Liver (tissue), 9 donors: ENCODE data around the gene AZGP1. TPM values are rescaled to one million over a fixed set of nuclear protein-coding genes. Genes with fewer than 3 reads are reported as not detected.
"Not testable (repeated sequence)": the region's sequence is repeated elsewhere in the genome, so short reads cannot be mapped to it uniquely, and the experiment has no call there.

Experiments
- DNase-seq: peaks from one replicate; pipeline ENCODE4 v3.0.0-alpha.2; 2017; ENCODE audit warnings: low spot score
- H3K27ac ChIP-seq, 2 donors: one replicate each; pipeline ENCODE4 v1.7.0; 2013; ENCODE audit warnings: inconsistent platforms in 2 of 2, low read length in 2 of 2, control low read depth in 1 of 2, low read depth in 1 of 2, mild to moderate bottlenecking in 1 of 2
- H3K27me3 ChIP-seq, 4 donors: one replicate each; pipeline versions ENCODE4 v1.6.1 to v1.7.0; 2013; ENCODE audit warnings: low read length in 3 of 4, inconsistent platforms in 1 of 4, mild to moderate bottlenecking in 1 of 4, moderate library complexity in 1 of 4; ENCODE audit not compliant: control insufficient read depth in 4 of 4, insufficient read depth in 4 of 4
- H3K36me3 ChIP-seq, 4 donors: one replicate each; pipeline versions ENCODE4 v1.6.1 to v1.7.0; 2013; ENCODE audit warnings: low read length in 3 of 4, mild to moderate bottlenecking in 3 of 4, low read depth in 1 of 4, moderate library complexity in 1 of 4; ENCODE audit not compliant: control insufficient read depth in 4 of 4, insufficient read depth in 3 of 4
- H3K4me1 ChIP-seq, 4 donors: one replicate each; pipeline versions ENCODE4 v1.6.1 to v1.7.0; 2013; ENCODE audit warnings: low read length in 3 of 4, mild to moderate bottlenecking in 3 of 4, moderate library complexity in 1 of 4; ENCODE audit not compliant: control insufficient read depth in 4 of 4, insufficient read depth in 4 of 4
- H3K4me3 ChIP-seq, 3 donors: one replicate each; pipeline versions ENCODE4 v1.6.1 to v1.7.0; 2013; ENCODE audit warnings: low read length in 3 of 3, control low read depth in 1 of 3, low read depth in 1 of 3, mild to moderate bottlenecking in 1 of 3
- H3K9ac ChIP-seq, 2 donors: one replicate each; pipeline ENCODE4 v1.7.0; 2013; ENCODE audit warnings: low read length in 2 of 2, mild to moderate bottlenecking in 2 of 2, moderate library complexity in 2 of 2, control low read depth in 1 of 2, low read depth in 1 of 2
- H3K9me3 ChIP-seq, 4 donors: one replicate each; pipeline versions ENCODE4 v1.6.1 to v1.7.0; 2013; ENCODE audit warnings: low read length in 3 of 4; ENCODE audit not compliant: control insufficient read depth in 4 of 4
- EGR1 ChIP-seq, 2 donors: IDR thresholded peaks; 2 replicates each; pipeline ENCODE4 v1.6.1; 2016 to 2018; ENCODE audit warnings: antibody characterized with exemption in 2 of 2, low read depth in 2 of 2
- FOXA1 ChIP-seq: IDR thresholded peaks from 2 replicates; pipeline ENCODE4 v1.6.1; 2016; ENCODE audit warnings: antibody characterized with exemption
- FOXA2 ChIP-seq: IDR thresholded peaks from 2 replicates; pipeline ENCODE4 v1.6.1; 2016; ENCODE audit warnings: antibody characterized with exemption
- GABPA ChIP-seq, 2 donors: IDR thresholded peaks in 1 of 2; conservative IDR thresholded peaks in 1 of 2; 2 replicates each; pipeline ENCODE4 v1.6.1; 2016; ENCODE audit warnings: antibody characterized with exemption in 2 of 2, mild to moderate bottlenecking in 1 of 2, moderate library complexity in 1 of 2
- HNF4A ChIP-seq, 2 donors: conservative IDR thresholded peaks; 2 replicates each; pipeline ENCODE4 v1.6.1; 2016; ENCODE audit warnings: antibody characterized with exemption in 2 of 2, mild to moderate bottlenecking in 2 of 2
- HNF4G ChIP-seq: IDR thresholded peaks from 2 replicates; pipeline ENCODE4 v1.6.1; 2016; ENCODE audit warnings: antibody characterized with exemption
- JUND ChIP-seq, 2 donors: IDR thresholded peaks; 2 replicates each; pipeline ENCODE4 v1.6.1; 2016; ENCODE audit warnings: antibody characterized with exemption in 2 of 2
- NR2F2 ChIP-seq: IDR thresholded peaks from 2 replicates; pipeline ENCODE4 v1.6.1; 2016; ENCODE audit warnings: antibody characterized with exemption
- RAD21 ChIP-seq, 2 donors: IDR thresholded peaks; 2 replicates each; pipeline ENCODE4 v1.6.1; 2016; ENCODE audit warnings: antibody characterized with exemption in 2 of 2, mild to moderate bottlenecking in 2 of 2
- RXRA ChIP-seq, 2 donors: IDR thresholded peaks; 2 replicates each; pipeline ENCODE4 v1.6.1; 2017 to 2018; ENCODE audit warnings: antibody characterized with exemption in 2 of 2, mild to moderate bottlenecking in 1 of 2
- SP1 ChIP-seq: IDR thresholded peaks from 2 replicates; pipeline ENCODE4 v1.6.1; 2018; ENCODE audit warnings: antibody characterized with exemption, mild to moderate bottlenecking
- TAF1 ChIP-seq: conservative IDR thresholded peaks from 2 replicates; pipeline ENCODE4 v1.6.1; 2016; ENCODE audit warnings: antibody characterized with exemption, mild to moderate bottlenecking
- YY1 ChIP-seq: IDR thresholded peaks from 2 replicates; pipeline ENCODE4 v1.6.1; 2016; ENCODE audit warnings: antibody characterized with exemption, mild to moderate bottlenecking
- WGBS: extraction: QIAGEN DNeasy Blood & Tissue Kit; methylation state at CpG from one replicate; pipeline ENCODE4 v1.1.7; 2013; 5-methylcytosine and 5-hydroxymethylcytosine counted together
- polyA plus RNA-seq, 2 donors: library from polyadenylated mRNA; stranded (reverse) in 1 of 2; unstranded in 1 of 2; fragments of 200-250 nt in 1 of 2; fragments of >200 nt in 1 of 2; fragmentation: Nextera tagmentation in 1 of 2; extraction: Ambion mirVana in 1 of 2; gene quantifications; one replicate each; pipeline versions ENCODE4 v1.2.1 to v1.2.3, GENCODE V29; 2013 to 2015
- total RNA-seq, 2 donors: library from RNA; depleted of rRNA; stranded (reverse); fragments of >200 nt; gene quantifications; one replicate each; pipeline ENCODE4 v1.2.3, GENCODE V29; 2014
- TF ChIP-seq, protein P1 (sequence below): IDR thresholded peaks from 2 replicates; pipeline ENCODE4 v1.6.1; 2016; ENCODE audit warnings: antibody characterized with exemption
- TF ChIP-seq, protein P2 (sequence below): IDR thresholded peaks from 2 replicates; pipeline ENCODE4 v1.6.1; 2016; ENCODE audit warnings: antibody characterized with exemption
- TF ChIP-seq, protein P3 (sequence below): IDR thresholded peaks from 2 replicates; pipeline ENCODE4 v1.6.1; 2016; ENCODE audit warnings: antibody characterized with exemption, mild to moderate bottlenecking
- TF ChIP-seq, protein P4 (sequence below): IDR thresholded peaks from 2 replicates; pipeline ENCODE4 v1.6.1; 2016; ENCODE audit warnings: antibody characterized with exemption
- TF ChIP-seq, protein P5 (sequence below): fragments of 150-350 bp; IDR thresholded peaks from 2 replicates; pipeline ENCODE4 v1.5.1; 2017; ENCODE audit warnings: improper control_type of control experiment, low read depth, low read length; ENCODE audit not compliant: missing input control
- donor health status: healthy.
- donor health status: healthy.
- donor health status: healthy.
- donor health status: healthy.
- donor health status: healthy.

The AZGP1 gene
- total and polyA plus RNA-seq, 4 donors, result 99.5 to 2,721 (median 1,150) TPM

DNA sequence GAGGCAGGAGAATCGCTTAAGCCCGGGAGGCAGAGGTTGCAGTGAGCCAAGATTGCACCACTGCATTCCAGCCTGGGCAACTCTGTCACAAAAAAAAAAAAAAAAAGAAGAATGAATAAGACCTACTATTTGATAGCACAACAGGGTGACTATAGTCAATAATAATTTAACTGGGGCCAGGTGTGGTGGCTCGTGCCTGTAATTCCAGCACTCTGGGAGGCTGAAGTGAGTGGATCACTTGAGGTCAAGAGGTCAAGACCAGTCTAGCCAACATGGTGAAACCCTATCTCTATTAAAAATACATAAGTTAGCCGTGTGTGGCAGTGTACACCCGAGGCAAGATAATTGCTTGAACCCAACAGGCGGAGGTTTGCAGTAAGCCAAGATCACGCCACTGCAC is 2.0 kb downstream of the AZGP1 start:
- Histone ChIP-seq H3K4me1 (peaks cover 22 to 50% (median 33%) of the 10 kb centered on the region in 4 donors), H3K4me3 (peak overlapping the region; percentile 34 to 82 (median 42)), H3K9ac (peak overlapping the region in 1 of 2 donors; percentile 14), H3K27ac (peak overlapping the region in 1 of 2 donors; percentile 35)
- TF ChIP-seq YY1 (peak; percentile 20), NR2F2 (peak; percentile 63), SP1 (peak; percentile 6), RXRA (IDR thresholded peaks at IDR 0.05) (peak in 1 of 2 donors; percentile 50), HNF4A (conservative IDR thresholded peaks at IDR 0.05) (peak in 1 of 2 donors; percentile 33)
- WGBS, result 32% methylated on average over 7 of the region's 7 CpGs
- H3K9me3 ChIP-seq, H3K27me3 ChIP-seq, DNase-seq, H3K36me3 ChIP-seq: not testable (repeated sequence)

DNA sequence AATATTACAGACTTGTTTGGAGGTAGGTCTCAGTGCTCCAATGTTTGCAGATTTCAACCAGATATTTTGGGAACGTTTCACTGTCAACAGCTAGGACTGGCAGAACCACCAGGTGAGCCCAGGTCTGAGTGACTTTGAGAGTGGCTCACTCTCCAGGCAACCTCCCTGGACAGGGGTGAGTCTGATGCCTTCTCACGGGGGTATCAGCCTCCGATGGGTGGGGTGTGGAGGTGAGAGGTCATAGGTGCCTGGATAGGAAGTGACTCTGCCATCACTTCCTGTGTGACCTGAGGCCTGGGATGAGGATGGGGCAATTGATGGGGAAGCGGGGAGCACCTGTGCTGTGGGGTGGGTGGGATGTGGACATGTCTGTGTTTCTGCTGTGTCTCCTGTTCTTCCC is 4.6 kb downstream of the AZGP1 start:
- H3K36me3 ChIP-seq, result peaks cover 2 to 31% (median 27%) of the 10 kb centered on the region in 4 donors
- no peak overlapping the region for H3K9ac ChIP-seq
- H3K27ac ChIP-seq, result peak overlapping the region; percentile 11 to 35
- WGBS, result 45% methylated on average over 4 of the region's 4 CpGs
- no peaks in the 10 kb centered on the region for H3K27me3 ChIP-seq
- DNase-seq, result no peak
- H3K4me1 ChIP-seq, result peaks cover 17 to 41% (median 27%) of the 10 kb centered on the region in 4 donors
- TF ChIP-seq, protein P1, sequence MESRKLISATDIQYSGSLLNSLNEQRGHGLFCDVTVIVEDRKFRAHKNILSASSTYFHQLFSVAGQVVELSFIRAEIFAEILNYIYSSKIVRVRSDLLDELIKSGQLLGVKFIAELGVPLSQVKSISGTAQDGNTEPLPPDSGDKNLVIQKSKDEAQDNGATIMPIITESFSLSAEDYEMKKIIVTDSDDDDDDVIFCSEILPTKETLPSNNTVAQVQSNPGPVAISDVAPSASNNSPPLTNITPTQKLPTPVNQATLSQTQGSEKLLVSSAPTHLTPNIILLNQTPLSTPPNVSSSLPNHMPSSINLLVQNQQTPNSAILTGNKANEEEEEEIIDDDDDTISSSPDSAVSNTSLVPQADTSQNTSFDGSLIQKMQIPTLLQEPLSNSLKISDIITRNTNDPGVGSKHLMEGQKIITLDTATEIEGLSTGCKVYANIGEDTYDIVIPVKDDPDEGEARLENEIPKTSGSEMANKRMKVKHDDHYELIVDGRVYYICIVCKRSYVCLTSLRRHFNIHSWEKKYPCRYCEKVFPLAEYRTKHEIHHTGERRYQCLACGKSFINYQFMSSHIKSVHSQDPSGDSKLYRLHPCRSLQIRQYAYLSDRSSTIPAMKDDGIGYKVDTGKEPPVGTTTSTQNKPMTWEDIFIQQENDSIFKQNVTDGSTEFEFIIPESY, result no peak
- peak in 1 of 2 donors; percentile 15 for TF ChIP-seq GABPA (IDR thresholded peaks at IDR 0.05 in 1 of 2, conservative IDR thresholded peaks at IDR 0.05 in 1 of 2)
- TF ChIP-seq, protein P2, sequence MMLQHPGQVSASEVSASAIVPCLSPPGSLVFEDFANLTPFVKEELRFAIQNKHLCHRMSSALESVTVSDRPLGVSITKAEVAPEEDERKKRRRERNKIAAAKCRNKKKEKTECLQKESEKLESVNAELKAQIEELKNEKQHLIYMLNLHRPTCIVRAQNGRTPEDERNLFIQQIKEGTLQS, result no peak
- no peak for TF ChIP-seq RAD21 (IDR thresholded peaks at IDR 0.05)
- TF ChIP-seq HNF4G, result no peak
- no peak for TF ChIP-seq TAF1
- TF ChIP-seq, protein P3, sequence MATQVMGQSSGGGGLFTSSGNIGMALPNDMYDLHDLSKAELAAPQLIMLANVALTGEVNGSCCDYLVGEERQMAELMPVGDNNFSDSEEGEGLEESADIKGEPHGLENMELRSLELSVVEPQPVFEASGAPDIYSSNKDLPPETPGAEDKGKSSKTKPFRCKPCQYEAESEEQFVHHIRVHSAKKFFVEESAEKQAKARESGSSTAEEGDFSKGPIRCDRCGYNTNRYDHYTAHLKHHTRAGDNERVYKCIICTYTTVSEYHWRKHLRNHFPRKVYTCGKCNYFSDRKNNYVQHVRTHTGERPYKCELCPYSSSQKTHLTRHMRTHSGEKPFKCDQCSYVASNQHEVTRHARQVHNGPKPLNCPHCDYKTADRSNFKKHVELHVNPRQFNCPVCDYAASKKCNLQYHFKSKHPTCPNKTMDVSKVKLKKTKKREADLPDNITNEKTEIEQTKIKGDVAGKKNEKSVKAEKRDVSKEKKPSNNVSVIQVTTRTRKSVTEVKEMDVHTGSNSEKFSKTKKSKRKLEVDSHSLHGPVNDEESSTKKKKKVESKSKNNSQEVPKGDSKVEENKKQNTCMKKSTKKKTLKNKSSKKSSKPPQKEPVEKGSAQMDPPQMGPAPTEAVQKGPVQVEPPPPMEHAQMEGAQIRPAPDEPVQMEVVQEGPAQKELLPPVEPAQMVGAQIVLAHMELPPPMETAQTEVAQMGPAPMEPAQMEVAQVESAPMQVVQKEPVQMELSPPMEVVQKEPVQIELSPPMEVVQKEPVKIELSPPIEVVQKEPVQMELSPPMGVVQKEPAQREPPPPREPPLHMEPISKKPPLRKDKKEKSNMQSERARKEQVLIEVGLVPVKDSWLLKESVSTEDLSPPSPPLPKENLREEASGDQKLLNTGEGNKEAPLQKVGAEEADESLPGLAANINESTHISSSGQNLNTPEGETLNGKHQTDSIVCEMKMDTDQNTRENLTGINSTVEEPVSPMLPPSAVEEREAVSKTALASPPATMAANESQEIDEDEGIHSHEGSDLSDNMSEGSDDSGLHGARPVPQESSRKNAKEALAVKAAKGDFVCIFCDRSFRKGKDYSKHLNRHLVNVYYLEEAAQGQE, result no peak
- TF ChIP-seq RXRA (IDR thresholded peaks at IDR 0.05), result peak in 1 of 2 donors; percentile 40
- no peak for TF ChIP-seq NR2F2
- TF ChIP-seq EGR1 (IDR thresholded peaks at IDR 0.05; ENCODE audit: low read depth in 2 of 2), result no peak
- TF ChIP-seq, protein P4, sequence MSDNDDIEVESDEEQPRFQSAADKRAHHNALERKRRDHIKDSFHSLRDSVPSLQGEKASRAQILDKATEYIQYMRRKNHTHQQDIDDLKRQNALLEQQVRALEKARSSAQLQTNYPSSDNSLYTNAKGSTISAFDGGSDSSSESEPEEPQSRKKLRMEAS, result no peak
- TF ChIP-seq, protein P5, sequence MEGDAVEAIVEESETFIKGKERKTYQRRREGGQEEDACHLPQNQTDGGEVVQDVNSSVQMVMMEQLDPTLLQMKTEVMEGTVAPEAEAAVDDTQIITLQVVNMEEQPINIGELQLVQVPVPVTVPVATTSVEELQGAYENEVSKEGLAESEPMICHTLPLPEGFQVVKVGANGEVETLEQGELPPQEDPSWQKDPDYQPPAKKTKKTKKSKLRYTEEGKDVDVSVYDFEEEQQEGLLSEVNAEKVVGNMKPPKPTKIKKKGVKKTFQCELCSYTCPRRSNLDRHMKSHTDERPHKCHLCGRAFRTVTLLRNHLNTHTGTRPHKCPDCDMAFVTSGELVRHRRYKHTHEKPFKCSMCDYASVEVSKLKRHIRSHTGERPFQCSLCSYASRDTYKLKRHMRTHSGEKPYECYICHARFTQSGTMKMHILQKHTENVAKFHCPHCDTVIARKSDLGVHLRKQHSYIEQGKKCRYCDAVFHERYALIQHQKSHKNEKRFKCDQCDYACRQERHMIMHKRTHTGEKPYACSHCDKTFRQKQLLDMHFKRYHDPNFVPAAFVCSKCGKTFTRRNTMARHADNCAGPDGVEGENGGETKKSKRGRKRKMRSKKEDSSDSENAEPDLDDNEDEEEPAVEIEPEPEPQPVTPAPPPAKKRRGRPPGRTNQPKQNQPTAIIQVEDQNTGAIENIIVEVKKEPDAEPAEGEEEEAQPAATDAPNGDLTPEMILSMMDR, result no peak
- peak in 1 of 2 donors; percentile 35 for TF ChIP-seq HNF4A (conservative IDR thresholded peaks at IDR 0.05)
- no peak for TF ChIP-seq YY1
- peak; percentile 16 for TF ChIP-seq FOXA2
- TF ChIP-seq FOXA1, result no peak
- no peak for TF ChIP-seq JUND (IDR thresholded peaks at IDR 0.05)
- TF ChIP-seq SP1, result peak; percentile 16
- H3K9me3 ChIP-seq, result no peaks in the 10 kb centered on the region
- no peak overlapping the region for H3K4me3 ChIP-seq
